ENCODE results near the gene MET.
"Not testable (repeated sequence)": the region's sequence is repeated elsewhere in the genome, so short reads cannot be mapped to it uniquely, and the experiment has no call there.

Gene MET

DNA sequence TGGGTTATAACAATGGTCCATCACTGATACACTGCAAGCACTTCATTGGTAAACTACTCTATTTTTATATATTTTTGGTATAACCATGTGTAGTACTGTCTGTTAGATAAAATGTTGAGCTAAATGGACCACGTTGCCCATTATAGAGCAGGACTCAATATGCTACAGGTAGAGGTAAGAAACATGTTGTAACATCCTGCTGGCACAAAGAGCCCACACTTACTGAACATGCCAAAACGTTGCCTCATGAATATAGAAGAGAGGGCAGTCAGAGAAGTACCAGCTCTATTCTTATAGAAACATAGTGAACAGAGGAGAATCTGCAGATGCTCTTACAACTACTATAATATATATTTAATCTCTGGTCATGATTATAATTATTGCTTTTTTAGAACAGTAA lies 18.4 kb upstream of the MET start:
- TF ChIP-seq Cebpa-rat (IDR thresholded peaks at IDR 0.05): no peak
- Histone ChIP-seq H3K27me3 (no peaks in the 10 kb centered on the region), H3K9ac (no peak overlapping the region), H3K4me3 (no peak overlapping the region), H3K4me2 (no peak overlapping the region), H3K4me1 (no peaks in the 10 kb centered on the region), H3K27ac (no peak overlapping the region), H3K9me3 (replicated peaks in 1 of 11) (no peaks in the 10 kb centered on the region), H4K20me1 (no peaks in the 10 kb centered on the region), H3K36me3 (no peaks in the 10 kb centered on the region)

DNA sequence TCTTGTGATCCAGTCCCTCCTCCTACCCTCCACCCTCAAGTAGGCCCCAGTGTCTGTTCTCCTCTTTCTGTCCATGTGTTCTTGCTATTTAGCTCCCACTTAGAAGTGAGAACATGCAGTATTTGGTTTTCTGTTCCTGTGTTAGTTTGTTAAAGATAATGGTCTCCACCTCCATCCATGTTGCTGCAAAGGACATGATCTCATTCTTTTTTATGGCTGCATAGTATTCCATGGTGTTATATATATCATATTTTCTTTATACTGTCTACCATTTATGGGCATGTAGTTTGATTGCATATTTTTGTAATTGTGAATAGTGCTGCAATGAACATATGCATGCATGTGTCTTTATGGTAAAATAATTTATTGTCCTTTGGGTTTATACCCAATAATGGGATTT lies 12.7 kb upstream of the MET start:
- not testable (repeated sequence) for H3K27ac ChIP-seq, H3K27me3 ChIP-seq, H3K9ac ChIP-seq, H3K4me3 ChIP-seq, H3K4me1 ChIP-seq, H3K36me3 ChIP-seq, H3K4me2 ChIP-seq, H4K20me1 ChIP-seq
- peaks cover 0 to 13% (median 0%) of the 10 kb centered on the region in 11 experiments; a peak in 2 of 22 replicates for H3K9me3 ChIP-seq (replicated peaks in 1 of 11)

DNA sequence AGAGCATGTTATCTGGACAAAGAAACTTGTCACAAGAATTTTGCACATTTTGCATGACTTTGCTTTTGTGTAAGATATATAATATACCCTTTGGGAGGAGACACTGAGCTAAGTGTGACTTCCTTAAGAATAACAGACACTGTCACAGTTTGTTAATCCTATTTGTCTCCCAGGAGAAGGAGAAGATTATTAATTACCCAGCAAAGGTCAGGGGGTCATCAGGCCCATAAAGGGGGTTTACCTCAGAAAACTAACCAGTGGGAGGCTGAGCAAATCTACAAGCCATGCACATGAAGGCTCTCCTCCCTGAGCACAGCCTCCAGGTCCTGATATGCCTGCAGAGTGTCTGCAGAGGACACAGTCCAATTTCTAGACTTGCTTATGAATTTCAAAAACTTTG lies 10.1 kb upstream of the MET start:
- H3K27ac ChIP-seq: no peak overlapping the region
- H3K9me3 ChIP-seq (replicated peaks in 1 of 11): peaks cover 0 to 13% (median 0%) of the 10 kb centered on the region in 11 experiments; a peak in 2 of 22 replicates
- no peaks in the 10 kb centered on the region for H3K27me3 ChIP-seq
- no peak overlapping the region for H3K4me2 ChIP-seq
- no peak overlapping the region for H3K4me3 ChIP-seq
- no peak overlapping the region for H3K9ac ChIP-seq
- TF ChIP-seq Cebpa-rat (IDR thresholded peaks at IDR 0.05): no peak
- H3K4me1 ChIP-seq: no peaks in the 10 kb centered on the region
- H3K36me3 ChIP-seq: no peaks in the 10 kb centered on the region
- no peaks in the 10 kb centered on the region for H4K20me1 ChIP-seq

DNA sequence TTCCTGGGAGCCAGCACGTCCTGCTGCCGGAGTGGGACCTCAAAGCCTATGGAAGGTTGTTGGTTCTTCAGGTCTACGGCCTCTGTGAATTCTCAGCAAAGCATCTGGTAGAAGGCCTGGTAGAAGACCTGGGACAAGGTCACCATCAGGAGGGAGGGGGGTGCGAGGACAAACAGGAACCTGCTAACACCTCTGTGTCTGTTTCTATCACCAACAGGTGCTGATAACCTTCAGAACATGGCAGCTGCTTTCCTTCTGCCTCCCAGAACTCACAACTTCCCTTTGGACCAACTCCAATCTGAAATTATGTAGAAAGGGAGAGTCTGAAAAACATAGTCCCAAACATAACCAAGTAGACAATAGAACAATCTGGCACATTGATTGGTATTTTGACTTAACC lies 8.3 kb upstream of the MET start:
- no peak for TF ChIP-seq Cebpa-rat (IDR thresholded peaks at IDR 0.05)
- Histone ChIP-seq H3K9ac (no peak overlapping the region), H4K20me1 (no peaks in the 10 kb centered on the region), H3K27ac (no peak overlapping the region), H3K27me3 (no peaks in the 10 kb centered on the region), H3K4me3 (no peak overlapping the region), H3K4me1 (no peaks in the 10 kb centered on the region), H3K4me2 (no peak overlapping the region), H3K36me3 (no peaks in the 10 kb centered on the region), H3K9me3 (replicated peaks in 1 of 11) (peaks cover 0 to 13% (median 0%) of the 10 kb centered on the region in 11 experiments; a peak in 2 of 22 replicates)

DNA sequence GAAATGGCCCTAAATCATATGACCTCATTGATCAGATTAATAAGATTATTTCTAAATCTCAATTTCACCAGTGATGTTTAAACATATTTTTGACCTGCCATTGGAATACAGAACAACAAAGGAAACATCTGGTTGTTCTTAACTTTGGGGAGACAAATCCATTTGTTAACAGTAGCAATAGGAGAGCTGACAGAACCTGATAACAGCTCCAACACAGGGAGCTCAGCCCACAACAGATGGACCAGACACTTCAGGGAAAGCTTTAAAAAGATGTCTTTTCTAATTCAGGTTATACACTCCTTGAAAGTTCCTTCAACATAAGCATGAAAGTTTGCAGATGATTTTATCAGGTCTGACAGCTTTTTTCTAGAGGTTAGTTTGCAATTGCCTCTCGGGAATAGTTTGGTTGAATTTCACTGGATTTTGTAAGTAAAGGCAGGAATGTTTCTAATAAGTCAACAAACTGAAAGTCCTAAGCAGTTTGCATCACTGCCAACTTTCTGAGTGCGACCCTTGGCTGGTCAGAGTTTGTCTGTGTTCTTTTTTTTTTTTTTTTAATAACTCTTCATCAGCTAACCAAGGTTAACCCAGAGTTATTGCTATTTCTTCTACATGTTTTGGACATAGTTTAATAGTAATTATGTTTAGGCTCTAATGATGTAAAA lies 6.5 kb upstream of the MET start:
- no peak overlapping the region for H3K4me2 ChIP-seq
- H3K4me1 ChIP-seq: no peaks in the 10 kb centered on the region
- H3K9ac ChIP-seq: no peak overlapping the region
- no peaks in the 10 kb centered on the region for H3K27me3 ChIP-seq
- no peak overlapping the region for H3K4me3 ChIP-seq
- no peaks in the 10 kb centered on the region for H3K36me3 ChIP-seq
- H3K27ac ChIP-seq: no peak overlapping the region
- peaks cover 0 to 4% (median 0%) of the 10 kb centered on the region in 11 experiments; a peak in 2 of 22 replicates for H3K9me3 ChIP-seq (replicated peaks in 1 of 11)
- H4K20me1 ChIP-seq: no peaks in the 10 kb centered on the region
- TF ChIP-seq Cebpa-rat (IDR thresholded peaks at IDR 0.05): no peak

DNA sequence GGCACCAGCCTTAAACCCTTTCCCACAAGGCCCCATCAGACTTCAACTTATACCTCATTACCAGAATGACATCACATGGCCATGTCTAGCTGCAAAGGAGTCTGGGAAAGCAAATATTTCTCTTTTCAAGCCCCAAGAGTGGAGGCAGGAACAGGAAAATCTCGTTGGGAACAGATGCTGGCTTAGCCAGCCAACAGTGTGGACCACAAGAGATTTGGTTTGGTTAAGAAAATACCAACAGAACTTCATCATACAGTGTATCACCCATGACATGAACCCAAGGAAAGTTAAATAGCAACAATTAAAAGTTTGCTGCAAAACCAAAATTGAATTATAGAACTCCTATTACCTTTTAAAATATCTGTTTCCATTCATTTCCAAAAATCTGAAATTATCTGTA lies 2.2 kb upstream of the MET start:
- TF ChIP-seq Cebpa-rat (IDR thresholded peaks at IDR 0.05): no peak
- Histone ChIP-seq H3K27ac (no peak overlapping the region), H3K27me3 (no peaks in the 10 kb centered on the region), H3K4me2 (no peak overlapping the region), H3K9me3 (replicated peaks in 1 of 11) (peaks cover 11 to 16% (median 13%) of the 10 kb centered on the region in 11 experiments; a peak in 20 of 22 replicates), H3K36me3 (no peaks in the 10 kb centered on the region), H3K9ac (no peak overlapping the region), H4K20me1 (no peaks in the 10 kb centered on the region), H3K4me1 (no peaks in the 10 kb centered on the region), H3K4me3 (no peak overlapping the region)

DNA sequence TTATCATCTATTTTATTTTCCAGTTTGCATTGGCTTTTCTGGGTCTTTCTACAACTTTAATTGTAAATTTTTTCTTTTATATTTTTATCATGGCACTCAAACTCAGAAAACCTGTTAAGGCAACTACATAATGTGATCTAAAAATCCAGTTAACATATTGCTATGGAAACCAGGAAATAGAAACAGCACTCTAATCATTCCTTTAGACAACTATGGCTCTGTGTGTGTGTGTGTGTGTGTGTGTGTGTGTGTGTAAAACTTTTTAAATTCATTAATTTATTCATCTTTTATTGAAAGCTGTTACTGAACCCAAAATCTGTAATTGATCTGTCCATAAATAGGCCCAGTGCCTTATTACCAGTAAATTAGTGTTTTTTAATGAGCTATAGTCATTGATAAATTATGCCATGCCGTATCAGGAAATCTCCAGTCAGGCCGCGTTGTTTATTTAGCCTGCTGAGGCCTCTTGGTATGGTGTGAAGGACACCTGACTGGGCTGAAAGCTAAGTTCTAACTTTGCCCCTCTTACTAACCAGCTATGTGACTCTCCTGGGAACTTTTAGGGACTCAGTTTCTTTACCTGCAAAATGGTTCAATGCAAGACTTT lies 1.5 kb upstream of the MET start:
- no peaks in the 10 kb centered on the region for H3K4me1 ChIP-seq
- H3K4me3 ChIP-seq: no peak overlapping the region
- H3K9me3 ChIP-seq (replicated peaks in 1 of 11): peaks cover 11 to 16% (median 13%) of the 10 kb centered on the region in 11 experiments; a peak in 20 of 22 replicates
- no peaks in the 10 kb centered on the region for H3K36me3 ChIP-seq
- TF ChIP-seq Cebpa-rat (IDR thresholded peaks at IDR 0.05): no peak
- no peak overlapping the region for H3K9ac ChIP-seq
- no peaks in the 10 kb centered on the region for H4K20me1 ChIP-seq
- no peak overlapping the region for H3K27ac ChIP-seq
- no peak overlapping the region for H3K4me2 ChIP-seq
- H3K27me3 ChIP-seq: no peaks in the 10 kb centered on the region

DNA sequence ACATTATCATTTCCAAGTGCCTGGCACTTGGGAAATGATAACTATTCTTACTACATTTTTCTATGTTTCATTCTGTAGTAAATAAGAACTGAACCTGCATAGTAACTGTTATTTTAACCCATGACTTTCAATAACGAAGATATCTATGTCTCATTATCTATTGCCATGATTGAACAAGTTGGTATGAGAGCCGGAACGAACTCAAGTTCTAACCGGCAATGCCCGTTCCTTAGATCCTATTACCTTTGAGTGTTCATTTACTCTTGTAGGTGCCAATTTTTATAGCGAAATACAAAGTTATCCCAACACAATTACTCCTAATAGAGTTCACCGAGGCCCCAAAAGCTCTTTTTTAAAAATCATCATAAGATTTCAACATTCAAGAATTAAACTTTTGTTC lies 885 bp upstream of the MET start:
- Histone ChIP-seq H3K27me3 (no peaks in the 10 kb centered on the region), H3K9me3 (replicated peaks in 1 of 11) (peaks cover 11 to 16% (median 13%) of the 10 kb centered on the region in 11 experiments; a peak in 20 of 22 replicates), H3K4me1 (no peaks in the 10 kb centered on the region), H3K4me3 (no peak overlapping the region), H3K9ac (no peak overlapping the region), H3K27ac (no peak overlapping the region), H4K20me1 (no peaks in the 10 kb centered on the region), H3K36me3 (no peaks in the 10 kb centered on the region), H3K4me2 (no peak overlapping the region)
- TF ChIP-seq Cebpa-rat (IDR thresholded peaks at IDR 0.05): no peak

DNA sequence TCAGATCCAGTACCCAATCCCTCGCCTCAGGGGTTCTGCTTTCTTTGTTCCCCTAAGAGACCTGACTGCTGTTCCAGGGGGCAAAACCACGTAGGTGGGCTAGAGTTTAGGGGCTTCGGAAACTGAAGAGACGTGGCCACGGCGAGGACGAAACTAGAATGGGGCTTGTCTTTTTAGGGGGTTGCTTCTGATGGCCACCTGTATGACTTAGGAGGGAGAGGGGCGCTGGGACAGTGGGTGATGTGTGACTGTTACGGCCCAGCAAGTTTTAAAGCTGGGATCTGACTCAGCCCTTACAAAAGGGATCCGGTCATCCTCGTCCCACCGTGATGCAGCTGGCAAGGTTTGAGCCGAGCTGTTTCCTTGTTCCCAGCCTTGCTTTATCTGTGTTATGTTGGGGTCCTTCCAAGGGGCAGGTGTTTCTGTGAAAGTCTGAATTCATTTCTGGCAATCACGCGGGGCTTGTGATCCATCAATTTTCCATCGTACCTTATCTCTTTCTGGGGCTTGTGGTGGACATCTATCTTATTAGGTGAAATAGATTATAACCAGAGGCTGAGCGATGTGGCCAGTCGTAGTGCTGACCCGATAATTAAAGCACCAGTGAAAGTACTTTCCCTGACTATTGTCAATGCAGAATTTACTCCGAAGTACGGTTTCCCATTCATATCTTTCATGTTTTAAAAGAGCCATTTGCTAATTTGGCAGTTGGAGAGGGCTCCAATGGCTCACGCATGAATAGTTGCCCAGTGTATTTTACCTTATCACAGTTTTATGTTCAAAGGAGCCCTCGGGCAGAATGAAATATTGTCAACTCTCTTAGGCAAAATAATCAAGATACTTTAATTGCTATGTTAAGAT lies 830 bp downstream of the MET start:
- no peaks in the 10 kb centered on the region for H3K27me3 ChIP-seq
- peaks cover 0 to 13% (median 0%) of the 10 kb centered on the region in 10 experiments; a peak in 6 of 20 replicates for H3K4me1 ChIP-seq
- no peak overlapping the region for H3K9ac ChIP-seq
- H3K4me3 ChIP-seq: no peak overlapping the region
- no peak overlapping the region for H3K27ac ChIP-seq
- no peaks in the 10 kb centered on the region for H4K20me1 ChIP-seq
- no peak overlapping the region for H3K4me2 ChIP-seq
- TF ChIP-seq Cebpa-rat (IDR thresholded peaks at IDR 0.05): no peak
- no peaks in the 10 kb centered on the region for H3K36me3 ChIP-seq
- H3K9me3 ChIP-seq (replicated peaks in 1 of 11): peaks cover 11 to 16% (median 13%) of the 10 kb centered on the region in 11 experiments; a peak in 20 of 22 replicates
